B cell (primary cell): Measurements from ENCODE around the gene ZNF746.

ENCODE experiments used
- CTCF ChIP-seq: fragments of 200-600 bp; IDR thresholded peaks from one replicate; pipeline ENCODE4 v1.8.0; 2022; ENCODE audit warnings: antibody characterized with exemption, mild to moderate bottlenecking
- EZH2 ChIP-seq: IDR thresholded peaks from 2 replicates; pipeline ENCODE4 v1.6.1; 2012; ENCODE audit warnings: borderline replicate concordance, low read depth, mild to moderate bottlenecking, moderate library complexity, low read length; ENCODE audit not compliant: insufficient read depth, poor library complexity, severe bottlenecking

- no peak for TF ChIP-seq CTCF
- TF ChIP-seq EZH2: no peak
Measured at GRCh38 chr7:149449897-149450296, 47.7 kb downstream of the ZNF746 start.
